ENCODE results near the gene DPYSL4.

Gene DPYSL4

DNA sequence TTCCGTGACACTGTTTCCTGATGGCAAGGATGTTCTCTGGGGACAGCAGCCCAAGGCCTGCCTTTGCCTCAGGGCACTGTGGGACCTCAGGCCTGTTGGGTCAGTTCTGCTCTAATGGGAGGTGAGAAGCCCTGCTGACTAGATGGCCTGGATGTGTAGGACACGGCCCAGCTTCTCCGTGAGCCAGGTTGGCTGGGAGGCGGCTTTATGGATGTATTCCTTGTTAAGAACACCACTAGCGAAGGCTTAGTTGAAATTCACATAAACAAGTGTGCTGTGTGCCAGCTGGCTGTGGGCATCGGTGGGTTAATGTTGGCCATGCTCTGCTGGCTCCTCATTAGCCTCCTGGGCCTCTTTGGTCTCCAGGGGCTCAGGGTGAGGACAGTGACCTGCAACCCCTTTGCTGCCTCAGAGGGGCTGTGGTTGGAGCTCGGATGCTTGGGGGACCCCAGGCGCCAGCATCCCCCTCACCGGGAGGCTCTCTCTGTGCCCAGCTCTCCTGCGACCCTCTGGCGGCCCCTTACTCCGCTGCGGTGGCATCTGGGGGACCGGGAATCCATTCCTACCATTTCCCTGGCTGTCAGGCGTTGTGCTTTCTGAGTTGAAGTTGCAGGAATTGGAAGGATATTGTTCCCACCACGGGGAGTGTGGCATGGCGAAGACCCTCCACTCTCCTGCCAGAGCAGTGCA is 22.8 kb upstream of the DPYSL4 start:
- no peaks in the 10 kb centered on the region for H3K9me3 ChIP-seq (ENCODE audit: control insufficient read depth, insufficient read depth, low read length)
- peaks cover 2% of the 10 kb centered on the region; the same call in 1 of the 2 replicates for H3K4me1 ChIP-seq (ENCODE audit: control insufficient read depth, insufficient read depth, low read length)
- no peak for DNase-seq (ENCODE audit: low read depth, low spot score)
- no peaks in the 10 kb centered on the region for H3K36me3 ChIP-seq (ENCODE audit: control insufficient read depth, insufficient read depth, low read length)
- no peak overlapping the region for H3K27ac ChIP-seq (ENCODE audit: low read length)
- H3K4me3 ChIP-seq (ENCODE audit: low read length): no peak overlapping the region
- no peaks in the 10 kb centered on the region for H3K27me3 ChIP-seq (ENCODE audit: control insufficient read depth, insufficient read depth, low read length)
- WGBS (ENCODE audit: insufficient coverage, insufficient read length): no CpG with 5 or more reads among the region's 17 CpGs

- Histone ChIP-seq H3K9me3 (ENCODE audit: control insufficient read depth, insufficient read depth, low read length) (no peaks in the 10 kb centered on the region), H3K36me3 (ENCODE audit: control insufficient read depth, insufficient read depth, low read length) (no peaks in the 10 kb centered on the region), H3K27me3 (ENCODE audit: control insufficient read depth, insufficient read depth, low read length) (no peaks in the 10 kb centered on the region), H3K27ac (ENCODE audit: low read length) (no peak overlapping the region), H3K4me1 (ENCODE audit: control insufficient read depth, insufficient read depth, low read length) (peaks cover 2% of the 10 kb centered on the region), H3K4me3 (ENCODE audit: low read length) (no peak overlapping the region)
- DNase-seq (ENCODE audit: low read depth, low spot score): no peak
- no CpG with 5 or more reads among the region's 20 CpGs for WGBS (ENCODE audit: insufficient coverage, insufficient read length)
These were observed 21.9 kb upstream of the DPYSL4 start for GRCh38 chr10:132164761-132165278.

DNA sequence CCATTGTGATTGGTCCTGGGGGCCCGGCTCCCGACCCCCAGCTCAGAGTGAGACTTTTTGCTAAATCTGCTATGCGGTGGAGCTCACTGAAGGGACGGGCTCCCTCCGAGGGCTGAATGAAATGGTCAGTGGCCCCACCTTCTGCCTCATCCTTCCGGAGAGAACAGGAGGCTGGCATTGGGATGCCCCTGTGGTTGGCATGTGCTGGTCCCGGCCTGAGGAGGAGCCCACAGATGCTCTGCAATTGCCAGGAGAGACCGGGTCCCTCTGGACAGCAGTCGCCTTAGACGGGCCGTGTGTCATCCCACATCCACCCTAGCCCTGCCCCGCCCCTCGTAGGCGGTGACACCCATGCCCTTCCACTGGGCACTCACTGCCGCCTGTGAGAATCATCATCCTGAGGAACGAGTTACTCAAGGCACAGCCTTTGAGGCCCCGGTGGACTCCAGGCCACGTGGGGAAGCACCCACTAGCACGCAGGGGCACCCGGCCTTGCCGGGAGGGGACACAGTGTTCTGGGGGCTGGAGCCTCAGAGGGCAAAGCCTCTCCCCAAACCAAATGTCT is 21.2 kb upstream of the DPYSL4 start:
- no peaks in the 10 kb centered on the region for H3K36me3 ChIP-seq (ENCODE audit: control insufficient read depth, insufficient read depth, low read length)
- H3K27me3 ChIP-seq (ENCODE audit: control insufficient read depth, insufficient read depth, low read length): no peaks in the 10 kb centered on the region
- no CpG with 5 or more reads among the region's 21 CpGs for WGBS (ENCODE audit: insufficient coverage, insufficient read length)
- no peak for DNase-seq (ENCODE audit: low read depth, low spot score)
- no peaks in the 10 kb centered on the region for H3K9me3 ChIP-seq (ENCODE audit: control insufficient read depth, insufficient read depth, low read length)
- H3K4me3 ChIP-seq (ENCODE audit: low read length): no peak overlapping the region
- peaks cover 2% of the 10 kb centered on the region for H3K4me1 ChIP-seq (ENCODE audit: control insufficient read depth, insufficient read depth, low read length)
- H3K27ac ChIP-seq (ENCODE audit: low read length): no peak overlapping the region

- DNase-seq (ENCODE audit: low read depth, low spot score): no peak
- Histone ChIP-seq H3K36me3 (ENCODE audit: control insufficient read depth, insufficient read depth, low read length) (no peaks in the 10 kb centered on the region), H3K4me1 (ENCODE audit: control insufficient read depth, insufficient read depth, low read length) (peaks cover 2% of the 10 kb centered on the region), H3K4me3 (ENCODE audit: low read length) (no peak overlapping the region), H3K27me3 (ENCODE audit: control insufficient read depth, insufficient read depth, low read length) (no peaks in the 10 kb centered on the region), H3K27ac (ENCODE audit: low read length) (no peak overlapping the region), H3K9me3 (ENCODE audit: control insufficient read depth, insufficient read depth, low read length) (no peaks in the 10 kb centered on the region)
- no CpG with 5 or more reads among the region's 23 CpGs for WGBS (ENCODE audit: insufficient coverage, insufficient read length)
These were observed 20.4 kb upstream of the DPYSL4 start for GRCh38 chr10:132166216-132166950.

GRCh38 chr10:132167041-132167674 is 19.6 kb upstream of the DPYSL4 start:
- Histone ChIP-seq H3K4me1 (ENCODE audit: control insufficient read depth, insufficient read depth, low read length) (peaks cover 2% of the 10 kb centered on the region), H3K27me3 (ENCODE audit: control insufficient read depth, insufficient read depth, low read length) (no peaks in the 10 kb centered on the region), H3K4me3 (ENCODE audit: low read length) (no peak overlapping the region), H3K36me3 (ENCODE audit: control insufficient read depth, insufficient read depth, low read length) (no peaks in the 10 kb centered on the region), H3K27ac (ENCODE audit: low read length) (no peak overlapping the region), H3K9me3 (ENCODE audit: control insufficient read depth, insufficient read depth, low read length) (no peaks in the 10 kb centered on the region)
- no peak for DNase-seq (ENCODE audit: low read depth, low spot score)
- WGBS (ENCODE audit: insufficient coverage, insufficient read length): no CpG with 5 or more reads among the region's 22 CpGs

DNA sequence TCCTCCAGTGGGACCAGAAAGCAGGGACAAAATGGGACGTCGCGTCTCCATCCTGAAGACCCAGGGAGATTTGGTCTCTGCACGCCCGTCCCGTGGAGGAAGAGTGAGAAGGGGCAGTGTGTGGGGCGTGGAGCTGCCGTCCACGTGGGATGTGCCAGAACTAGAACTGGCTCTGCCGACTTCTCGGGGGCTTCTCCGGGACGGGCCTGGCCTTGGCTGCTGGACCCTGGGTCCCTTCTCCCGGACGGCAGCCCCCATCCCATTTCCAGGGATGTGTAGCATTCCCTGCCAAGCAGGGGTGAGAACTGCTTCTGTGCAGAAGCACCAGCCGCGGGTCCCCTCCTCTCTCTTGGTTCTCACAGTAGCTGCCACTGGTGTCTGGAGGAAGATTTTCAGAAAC is 18.8 kb upstream of the DPYSL4 start:
- Histone ChIP-seq H3K9me3 (ENCODE audit: control insufficient read depth, insufficient read depth, low read length) (no peaks in the 10 kb centered on the region), H3K36me3 (ENCODE audit: control insufficient read depth, insufficient read depth, low read length) (no peaks in the 10 kb centered on the region), H3K4me1 (ENCODE audit: control insufficient read depth, insufficient read depth, low read length) (peaks cover 2% of the 10 kb centered on the region), H3K27ac (ENCODE audit: low read length) (no peak overlapping the region), H3K27me3 (ENCODE audit: control insufficient read depth, insufficient read depth, low read length) (no peaks in the 10 kb centered on the region), H3K4me3 (ENCODE audit: low read length) (no peak overlapping the region)
- DNase-seq (ENCODE audit: low read depth, low spot score): no peak
- WGBS (ENCODE audit: insufficient coverage, insufficient read length): no CpG with 5 or more reads among the region's 17 CpGs

DNA sequence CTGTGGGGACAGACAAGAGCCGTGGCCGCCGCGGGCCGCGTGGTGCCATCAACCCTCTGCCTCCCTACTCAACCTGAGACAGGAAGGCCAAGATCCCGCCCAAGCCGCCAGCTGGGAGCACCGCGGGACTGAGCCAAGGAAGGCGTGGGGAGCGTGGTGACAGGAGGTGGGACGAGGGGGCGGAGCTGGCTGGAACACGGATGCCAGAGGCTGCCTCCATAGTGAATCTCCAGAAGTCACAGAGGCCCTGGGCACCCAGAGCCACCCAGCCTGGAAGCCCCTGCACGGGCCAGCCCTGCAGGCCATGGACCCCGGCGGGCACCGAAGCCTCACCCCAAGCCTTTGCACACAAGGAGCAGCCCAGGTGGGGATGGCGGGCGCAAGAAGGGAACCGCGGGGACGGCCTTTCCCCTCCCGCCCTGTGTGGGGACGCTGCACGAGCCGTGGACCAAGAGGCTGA is 18.1 kb upstream of the DPYSL4 start:
- H3K27me3 ChIP-seq (ENCODE audit: control insufficient read depth, insufficient read depth, low read length): no peaks in the 10 kb centered on the region
- H3K4me3 ChIP-seq (ENCODE audit: low read length): no peak overlapping the region
- H3K4me1 ChIP-seq (ENCODE audit: control insufficient read depth, insufficient read depth, low read length): no peaks in the 10 kb centered on the region; the same call in 1 of the 2 replicates
- WGBS (ENCODE audit: insufficient coverage, insufficient read length): no CpG with 5 or more reads among the region's 28 CpGs
- H3K27ac ChIP-seq (ENCODE audit: low read length): no peak overlapping the region
- H3K36me3 ChIP-seq (ENCODE audit: control insufficient read depth, insufficient read depth, low read length): no peaks in the 10 kb centered on the region
- no peak for DNase-seq (ENCODE audit: low read depth, low spot score)
- H3K9me3 ChIP-seq (ENCODE audit: control insufficient read depth, insufficient read depth, low read length): no peaks in the 10 kb centered on the region

- no peak for DNase-seq (ENCODE audit: low read depth, low spot score)
- no peaks in the 10 kb centered on the region for H3K9me3 ChIP-seq (ENCODE audit: control insufficient read depth, insufficient read depth, low read length)
- H3K4me3 ChIP-seq (ENCODE audit: low read length): no peak overlapping the region
- no peaks in the 10 kb centered on the region for H3K27me3 ChIP-seq (ENCODE audit: control insufficient read depth, insufficient read depth, low read length)
- H3K36me3 ChIP-seq (ENCODE audit: control insufficient read depth, insufficient read depth, low read length): no peaks in the 10 kb centered on the region
- no peak overlapping the region for H3K27ac ChIP-seq (ENCODE audit: low read length)
- H3K4me1 ChIP-seq (ENCODE audit: control insufficient read depth, insufficient read depth, low read length): no peaks in the 10 kb centered on the region; the same call in 1 of the 2 replicates
- no CpG with 5 or more reads among the region's 42 CpGs for WGBS (ENCODE audit: insufficient coverage, insufficient read length)
These were observed 17.6 kb upstream of the DPYSL4 start for GRCh38 chr10:132169031-132169765.

DNA sequence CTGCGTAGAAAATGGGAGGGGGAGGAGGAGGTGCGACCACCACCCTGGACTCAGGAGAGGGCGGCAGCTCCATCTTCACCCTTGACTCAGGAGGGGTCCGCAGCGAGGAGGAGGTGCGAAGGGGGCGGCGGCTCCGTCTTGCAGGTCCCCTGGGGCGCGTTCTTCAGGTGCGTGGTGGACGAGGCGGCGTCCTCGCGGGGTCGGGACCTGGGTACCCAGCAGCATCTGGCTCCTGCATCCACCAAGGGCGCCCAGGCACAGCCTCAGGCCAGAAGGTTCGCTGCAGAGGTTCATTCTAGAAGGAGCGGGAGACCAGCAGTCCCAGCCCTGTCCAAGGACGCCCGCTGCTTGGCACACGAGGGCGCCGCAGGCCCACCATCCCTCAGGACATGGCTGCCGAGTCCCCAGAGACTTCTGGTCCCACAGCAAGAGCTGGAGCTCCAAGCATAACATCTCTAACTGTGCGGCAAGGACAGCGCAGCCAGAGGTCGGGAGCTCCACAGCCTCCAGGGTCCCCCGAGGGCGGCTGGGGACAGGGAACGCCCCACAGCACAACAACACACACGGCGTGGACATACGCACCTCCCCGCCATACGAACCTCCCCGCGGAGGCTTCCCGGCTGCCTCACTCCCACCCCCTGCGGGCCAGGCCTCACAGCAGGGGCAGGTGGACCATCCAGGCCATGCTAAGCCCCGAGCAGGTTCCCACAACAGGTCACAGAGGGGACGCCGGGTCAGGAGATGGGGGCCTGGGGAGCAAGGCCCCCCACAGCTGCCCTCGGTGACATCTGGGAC is 16.8 kb upstream of the DPYSL4 start:
- no peaks in the 10 kb centered on the region; the same call in 1 of the 2 replicates for H3K4me1 ChIP-seq (ENCODE audit: control insufficient read depth, insufficient read depth, low read length)
- H3K27me3 ChIP-seq (ENCODE audit: control insufficient read depth, insufficient read depth, low read length): no peaks in the 10 kb centered on the region
- H3K36me3 ChIP-seq (ENCODE audit: control insufficient read depth, insufficient read depth, low read length): no peaks in the 10 kb centered on the region
- DNase-seq (ENCODE audit: low read depth, low spot score): no peak
- no CpG with 5 or more reads among the region's 46 CpGs for WGBS (ENCODE audit: insufficient coverage, insufficient read length)
- no peak overlapping the region for H3K27ac ChIP-seq (ENCODE audit: low read length)
- H3K9me3 ChIP-seq (ENCODE audit: control insufficient read depth, insufficient read depth, low read length): no peaks in the 10 kb centered on the region
- no peak overlapping the region for H3K4me3 ChIP-seq (ENCODE audit: low read length)

Data from iPS DF 6.9 (cell line).